Gastrocnemius medialis (tissue), 4 donors: ENCODE data around the gene HHLA2.

ENCODE experiments used
- POLR2A ChIP-seq, 2 donors: fragments of 450-650 bp; IDR thresholded peaks; one replicate each; pipeline ENCODE4 v1.6.1; 2017; ENCODE audit warnings: antibody characterized with exemption in 2 of 2, mild to moderate bottlenecking in 2 of 2, moderate library complexity in 2 of 2
- TF ChIP-seq, protein P1 (sequence below), 5 experiments: fragments of 450-650 bp in 3 of 5; fragments of 200-600 bp in 2 of 5; sonication (generic) in 2 of 5; IDR thresholded peaks in 4 of 5; conservative IDR thresholded peaks in 1 of 5; 1 replicate in 4 of 5; 2 replicates in 1 of 5; pipeline ENCODE4 v1.5.1; 2016 to 2019; ENCODE audit warnings: antibody characterized with exemption in 5 of 5, mild to moderate bottlenecking in 3 of 5, moderate library complexity in 3 of 5

DNA sequence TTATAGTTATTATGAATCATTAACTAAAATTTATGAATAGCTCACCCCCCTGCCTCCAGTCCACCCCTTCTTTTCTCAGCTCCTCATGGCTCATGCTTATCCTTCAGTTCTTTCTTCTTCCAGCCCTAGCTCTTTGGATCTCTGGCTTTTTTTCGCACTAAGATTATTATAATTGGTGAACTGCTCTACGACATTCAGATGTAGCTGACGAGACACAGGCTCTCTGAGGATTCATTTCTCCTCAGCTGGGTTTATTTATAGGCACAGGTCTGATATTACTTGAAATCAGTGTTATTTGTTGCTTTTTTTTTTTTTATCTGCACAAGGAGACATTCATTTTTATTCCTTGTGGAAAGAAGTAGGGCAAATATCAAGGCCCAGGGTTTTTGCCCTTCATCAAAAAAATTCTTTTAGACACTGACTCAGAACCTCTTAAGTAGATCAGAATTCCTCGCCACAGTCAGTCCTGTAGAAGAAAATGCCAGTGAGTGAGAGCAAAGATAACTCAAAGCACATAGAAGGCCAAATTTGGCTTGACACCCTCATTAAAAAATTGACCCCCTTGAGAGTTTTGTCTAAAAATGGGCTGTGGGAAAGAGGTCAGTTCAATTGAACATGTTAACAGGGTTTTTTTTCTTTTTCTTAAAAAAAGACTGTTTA is 107.5 kb downstream of the HHLA2 start:
- TF ChIP-seq, protein P1, sequence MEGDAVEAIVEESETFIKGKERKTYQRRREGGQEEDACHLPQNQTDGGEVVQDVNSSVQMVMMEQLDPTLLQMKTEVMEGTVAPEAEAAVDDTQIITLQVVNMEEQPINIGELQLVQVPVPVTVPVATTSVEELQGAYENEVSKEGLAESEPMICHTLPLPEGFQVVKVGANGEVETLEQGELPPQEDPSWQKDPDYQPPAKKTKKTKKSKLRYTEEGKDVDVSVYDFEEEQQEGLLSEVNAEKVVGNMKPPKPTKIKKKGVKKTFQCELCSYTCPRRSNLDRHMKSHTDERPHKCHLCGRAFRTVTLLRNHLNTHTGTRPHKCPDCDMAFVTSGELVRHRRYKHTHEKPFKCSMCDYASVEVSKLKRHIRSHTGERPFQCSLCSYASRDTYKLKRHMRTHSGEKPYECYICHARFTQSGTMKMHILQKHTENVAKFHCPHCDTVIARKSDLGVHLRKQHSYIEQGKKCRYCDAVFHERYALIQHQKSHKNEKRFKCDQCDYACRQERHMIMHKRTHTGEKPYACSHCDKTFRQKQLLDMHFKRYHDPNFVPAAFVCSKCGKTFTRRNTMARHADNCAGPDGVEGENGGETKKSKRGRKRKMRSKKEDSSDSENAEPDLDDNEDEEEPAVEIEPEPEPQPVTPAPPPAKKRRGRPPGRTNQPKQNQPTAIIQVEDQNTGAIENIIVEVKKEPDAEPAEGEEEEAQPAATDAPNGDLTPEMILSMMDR (IDR thresholded peaks at IDR 0.05 in 4 of 5, conservative IDR thresholded peaks at IDR 0.05 in 1 of 5): no peak
- TF ChIP-seq POLR2A (IDR thresholded peaks at IDR 0.05): no peak
